GM19025 (cell line): ENCODE results near the gene SLC47A2.

ENCODE experiments used
- ATAC-seq: cut with Tn5 transposase; IDR thresholded peaks from one replicate; pipeline ENCODE4 v1.9.1; 2021; ENCODE audit warnings: mild to moderate bottlenecking, low read depth, moderate library complexity; ENCODE audit not compliant: unreplicated experiment

Gene SLC47A2

DNA sequence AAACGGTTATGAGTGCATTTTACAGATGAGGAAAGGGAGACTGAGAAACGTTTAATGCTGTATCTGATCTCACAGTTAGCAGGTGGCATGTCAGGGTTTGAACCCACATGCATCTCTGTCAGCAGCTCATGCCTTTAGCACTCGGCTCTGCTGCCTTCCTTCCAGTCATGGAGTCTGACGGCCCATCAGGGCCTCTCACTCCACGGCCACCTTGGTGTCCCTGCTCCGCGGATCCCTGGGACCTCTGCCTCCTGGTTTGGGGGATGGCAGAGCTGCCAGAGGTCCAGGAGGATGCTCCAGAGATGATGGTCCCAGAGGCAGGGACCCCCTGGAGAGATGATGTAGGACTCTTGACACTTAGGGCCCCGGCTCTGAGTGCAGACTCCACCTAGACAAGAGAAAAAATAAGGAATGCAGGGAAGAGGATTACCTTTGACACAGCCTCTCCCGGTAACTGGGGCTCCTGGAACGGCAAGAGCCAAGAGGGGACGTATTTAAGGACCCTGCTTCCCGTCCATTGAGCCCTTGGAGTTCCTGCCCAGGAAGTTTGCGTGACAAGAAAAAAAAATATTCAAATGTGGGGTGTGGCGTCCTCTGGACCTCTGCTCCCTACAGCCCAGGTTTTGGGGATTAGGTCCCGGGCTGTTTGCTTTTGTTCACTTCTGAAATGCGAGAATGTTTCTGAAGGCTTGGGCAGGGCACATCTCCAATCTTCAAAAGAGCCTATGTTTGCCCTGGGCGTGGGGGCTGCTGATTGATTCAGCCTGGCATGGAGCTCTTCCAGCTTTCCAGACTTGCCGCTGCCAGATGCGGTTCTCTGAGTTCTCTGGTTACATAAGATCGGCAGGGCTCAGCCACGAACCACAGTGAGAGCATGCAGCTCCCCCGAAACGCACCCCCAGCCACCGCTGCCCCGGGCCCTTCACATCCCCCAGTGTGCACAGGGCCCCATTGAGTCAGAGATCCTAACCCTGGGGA, 31.7 kb upstream of the SLC47A2 start, which contains the start of gene ALDH3A1:
ALDH3A1 (minus strand) TSS at position 470 of the 978 bp plus-strand sequence. CDS start 3,169 bp downstream, outside the sequence.
- ATAC-seq: no peak

DNA sequence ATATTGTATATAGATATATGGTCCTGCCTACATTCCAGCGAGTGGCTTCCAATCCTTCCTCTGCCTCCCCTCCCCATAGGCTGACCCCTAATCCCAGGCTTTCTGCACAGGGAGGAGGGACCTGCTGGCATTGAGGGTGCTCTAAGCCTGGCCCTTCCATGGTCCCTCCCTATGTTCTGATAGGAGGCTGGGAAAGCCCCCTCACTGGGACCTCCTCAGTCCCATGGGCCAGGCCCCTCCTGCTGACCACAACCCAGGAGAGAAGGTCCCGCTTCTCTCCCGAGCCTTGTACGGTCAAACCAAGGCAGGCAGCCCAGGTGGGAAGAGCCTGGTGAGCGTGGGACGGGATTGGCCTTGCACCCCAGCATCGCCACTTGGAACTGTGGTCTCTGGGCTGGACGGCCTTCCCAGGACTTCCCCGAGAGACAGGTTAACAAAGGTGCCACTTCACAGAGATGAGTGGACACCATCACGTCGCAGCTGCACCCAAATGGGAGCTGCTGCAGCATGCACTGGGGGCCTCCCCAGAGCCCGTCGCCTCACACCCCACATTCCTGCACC, 30.9 kb upstream of the SLC47A2 start:
- ATAC-seq: no peak

DNA sequence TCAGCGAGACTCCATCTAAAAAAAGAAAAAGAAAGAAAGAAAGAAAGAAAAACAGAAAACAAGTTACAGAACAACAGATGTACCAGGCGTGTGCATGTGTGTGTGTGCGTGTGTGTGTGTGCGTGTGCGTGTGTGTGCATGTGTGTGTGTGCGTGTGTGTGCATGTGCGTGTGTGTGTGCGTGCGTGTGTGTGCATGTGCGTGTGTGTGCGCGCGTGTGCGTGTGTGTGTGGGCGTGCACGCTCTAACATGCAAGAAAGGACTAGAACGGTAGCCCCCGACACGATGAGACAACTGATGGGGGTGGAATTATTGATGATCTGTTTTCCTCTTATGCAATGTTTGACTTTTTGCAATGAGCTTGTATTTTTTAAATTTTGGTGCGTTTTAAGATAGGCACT, 30.1 kb upstream of the SLC47A2 start:
- ATAC-seq: no peak

DNA sequence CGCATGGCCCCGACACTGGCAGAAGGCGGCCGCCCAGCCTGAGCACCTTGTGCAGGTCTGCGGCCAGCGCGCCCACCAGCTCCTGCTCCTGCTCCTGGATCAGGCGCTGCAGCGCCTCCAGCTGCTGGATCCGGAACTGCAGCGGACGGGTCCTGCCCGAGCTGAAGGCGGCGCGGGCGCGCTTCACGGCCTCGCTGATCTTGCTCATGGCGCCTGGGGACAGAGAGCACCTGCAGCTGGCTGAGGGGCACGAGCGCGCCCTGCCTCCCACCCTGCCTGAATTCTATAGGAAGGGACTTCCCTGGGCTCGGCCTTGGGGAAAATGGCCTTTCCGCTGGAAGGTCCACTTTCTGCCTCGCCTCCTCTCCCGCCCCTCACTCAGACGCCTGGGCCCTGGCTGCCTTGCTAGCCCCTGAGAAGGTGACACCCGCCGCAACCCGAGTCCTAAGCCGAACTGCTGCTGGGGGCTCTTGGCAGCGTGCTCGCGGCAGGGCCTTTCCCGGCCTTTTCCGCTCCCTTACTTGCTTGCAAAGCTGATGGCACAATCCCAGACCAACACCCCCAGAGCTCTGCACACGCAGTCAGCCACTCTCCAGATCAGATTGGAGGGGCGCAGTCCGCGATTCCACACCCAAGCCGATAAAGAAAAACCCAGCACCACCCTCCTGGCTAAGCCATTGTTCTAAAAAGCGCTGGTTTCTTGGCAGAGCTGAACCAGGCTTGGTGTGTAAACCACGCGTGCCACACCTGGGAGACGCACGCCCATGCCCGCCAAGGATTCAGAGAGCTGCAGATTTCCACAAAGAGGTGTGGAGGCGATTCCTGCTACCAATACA, 28.8 kb upstream of the SLC47A2 start:
- ATAC-seq: no peak

DNA sequence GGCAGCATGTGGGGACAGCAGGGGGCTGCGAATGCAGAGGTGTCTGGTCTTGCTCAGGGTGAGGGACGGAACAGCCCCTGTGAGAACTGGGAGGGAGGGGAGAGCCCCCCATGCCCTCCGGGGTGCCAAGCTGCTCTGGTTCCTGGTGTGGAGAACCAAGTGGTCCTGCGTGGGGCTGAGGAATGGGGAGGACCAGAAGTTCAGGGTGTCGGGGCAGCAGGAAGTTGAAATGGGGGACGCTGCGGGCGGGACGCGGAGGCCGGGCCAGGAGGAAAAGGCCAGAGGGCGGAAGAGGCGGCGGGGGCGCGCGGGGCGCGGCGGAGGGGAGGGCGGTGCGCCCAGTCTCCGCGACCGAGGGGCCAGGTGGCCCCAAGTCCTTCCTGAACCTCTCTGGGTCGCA, 28.1 kb upstream of the SLC47A2 start:
- ATAC-seq: no peak

DNA sequence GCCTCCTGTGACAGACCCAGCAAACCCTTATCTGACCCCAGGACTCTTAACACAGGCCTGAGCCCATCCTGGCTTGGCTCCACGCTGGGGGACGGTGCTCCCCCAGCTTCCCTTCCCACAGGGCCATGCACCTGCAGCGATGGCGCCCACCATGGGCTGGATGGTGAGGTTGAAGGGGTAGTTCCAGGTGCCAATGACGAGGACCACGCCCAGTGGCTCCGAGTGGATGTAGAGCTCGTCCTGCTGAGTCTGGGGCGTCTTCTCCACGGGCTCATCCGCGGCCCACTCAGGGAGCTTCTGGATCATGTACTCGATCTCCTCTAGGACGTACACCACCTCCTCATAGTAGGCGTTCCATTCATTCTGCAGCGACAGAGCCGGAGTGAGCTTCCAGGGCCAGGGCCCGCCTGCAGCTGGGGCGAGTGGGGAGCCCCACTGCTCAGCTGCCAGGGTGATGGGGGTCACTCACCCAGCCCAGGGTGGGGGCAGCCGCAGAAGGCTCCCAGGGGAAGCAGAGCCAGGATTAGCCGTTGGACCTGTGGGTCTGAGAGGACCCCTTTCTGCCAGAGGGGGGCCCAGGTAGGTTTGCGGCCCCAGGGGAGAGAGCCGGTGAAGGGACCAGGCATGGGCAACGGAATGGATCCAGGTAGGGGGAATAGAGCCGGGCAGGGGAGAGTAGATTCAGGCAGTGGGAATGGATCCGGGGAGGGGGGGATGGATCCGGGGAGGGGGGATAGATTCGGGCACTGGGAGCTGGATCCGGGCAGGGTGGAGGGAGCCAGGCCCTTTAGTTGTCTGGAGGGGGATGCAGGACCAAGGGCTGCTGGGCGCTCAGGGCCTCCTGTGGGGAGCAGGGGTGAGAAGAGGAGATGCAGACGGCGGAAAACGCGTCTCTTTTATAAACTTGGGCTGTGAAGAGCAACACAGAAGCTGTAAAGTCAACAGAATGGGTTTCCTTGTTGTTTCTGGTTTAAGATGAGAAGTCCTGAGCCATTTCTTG, 27.0 kb upstream of the SLC47A2 start:
- no peak for ATAC-seq

DNA sequence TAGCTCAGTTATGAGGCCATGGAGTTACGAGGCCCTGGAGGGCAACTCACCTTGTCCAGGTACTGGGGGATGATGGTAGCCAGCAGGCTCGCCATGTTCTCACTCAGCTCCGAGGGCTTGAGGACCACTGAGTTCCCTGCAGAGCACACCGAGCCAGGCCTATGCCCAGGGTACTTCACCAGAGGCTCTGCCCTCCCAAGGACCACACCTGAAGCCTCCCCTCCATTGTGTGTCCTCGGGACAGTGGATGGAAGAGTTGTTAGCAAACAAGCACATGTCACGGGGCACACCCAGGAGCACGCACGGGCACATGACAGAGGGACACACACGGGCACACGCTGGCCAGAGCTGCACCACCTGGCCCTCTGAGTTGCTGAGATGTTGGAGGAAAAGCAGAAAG, 26.1 kb upstream of the SLC47A2 start:
- no peak for ATAC-seq

DNA sequence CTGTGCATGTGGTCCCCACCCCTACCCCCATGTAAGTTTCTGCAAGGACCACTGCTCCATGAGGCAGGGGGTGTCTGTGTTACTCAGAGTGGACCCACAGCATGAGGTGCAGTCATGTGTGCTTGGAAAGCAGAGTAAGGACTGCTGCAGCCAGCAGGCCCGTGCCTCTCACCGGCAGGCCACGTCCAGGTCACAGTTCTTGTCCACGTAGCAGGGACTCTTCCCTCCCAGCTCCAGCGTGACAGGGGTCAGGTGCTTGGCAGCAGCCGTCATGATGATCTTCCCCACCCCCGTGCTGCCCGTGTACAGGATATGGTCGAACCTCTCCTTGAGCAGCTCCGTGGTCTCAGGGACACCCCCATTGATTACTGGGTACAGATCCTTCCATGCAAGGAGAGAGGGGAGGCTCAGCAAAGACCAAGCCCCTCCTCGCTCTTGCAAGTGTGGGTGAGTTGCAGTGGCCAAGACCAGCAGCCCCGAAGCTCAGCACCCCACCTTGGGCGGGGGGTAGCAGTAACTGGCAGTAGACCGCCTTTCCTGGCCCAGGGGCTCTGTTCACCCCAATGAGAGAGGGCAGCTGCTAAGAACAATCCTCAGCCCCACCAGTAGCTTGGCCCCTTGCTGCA, 25.6 kb upstream of the SLC47A2 start:
- ATAC-seq: no peak

DNA sequence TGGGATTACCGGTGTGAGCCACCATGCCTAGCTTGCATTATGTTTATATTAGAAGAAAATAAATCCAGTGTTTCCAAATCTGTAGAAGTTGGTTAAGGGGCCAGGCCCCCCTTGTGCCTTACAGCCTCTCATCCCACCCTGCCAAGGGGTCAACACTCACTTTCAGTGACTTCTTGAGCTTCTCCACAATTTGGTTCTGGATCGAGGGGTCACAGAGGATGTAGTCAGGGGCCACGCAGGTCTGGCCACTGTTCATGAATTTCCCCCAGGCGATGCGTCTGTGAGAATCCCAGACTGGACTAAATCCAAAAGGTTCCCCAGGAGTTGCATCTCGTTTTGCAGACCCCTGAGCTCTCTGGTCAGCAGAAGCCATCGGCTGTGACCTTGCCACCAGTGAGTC, 24.5 kb upstream of the SLC47A2 start:
- ATAC-seq: no peak

DNA sequence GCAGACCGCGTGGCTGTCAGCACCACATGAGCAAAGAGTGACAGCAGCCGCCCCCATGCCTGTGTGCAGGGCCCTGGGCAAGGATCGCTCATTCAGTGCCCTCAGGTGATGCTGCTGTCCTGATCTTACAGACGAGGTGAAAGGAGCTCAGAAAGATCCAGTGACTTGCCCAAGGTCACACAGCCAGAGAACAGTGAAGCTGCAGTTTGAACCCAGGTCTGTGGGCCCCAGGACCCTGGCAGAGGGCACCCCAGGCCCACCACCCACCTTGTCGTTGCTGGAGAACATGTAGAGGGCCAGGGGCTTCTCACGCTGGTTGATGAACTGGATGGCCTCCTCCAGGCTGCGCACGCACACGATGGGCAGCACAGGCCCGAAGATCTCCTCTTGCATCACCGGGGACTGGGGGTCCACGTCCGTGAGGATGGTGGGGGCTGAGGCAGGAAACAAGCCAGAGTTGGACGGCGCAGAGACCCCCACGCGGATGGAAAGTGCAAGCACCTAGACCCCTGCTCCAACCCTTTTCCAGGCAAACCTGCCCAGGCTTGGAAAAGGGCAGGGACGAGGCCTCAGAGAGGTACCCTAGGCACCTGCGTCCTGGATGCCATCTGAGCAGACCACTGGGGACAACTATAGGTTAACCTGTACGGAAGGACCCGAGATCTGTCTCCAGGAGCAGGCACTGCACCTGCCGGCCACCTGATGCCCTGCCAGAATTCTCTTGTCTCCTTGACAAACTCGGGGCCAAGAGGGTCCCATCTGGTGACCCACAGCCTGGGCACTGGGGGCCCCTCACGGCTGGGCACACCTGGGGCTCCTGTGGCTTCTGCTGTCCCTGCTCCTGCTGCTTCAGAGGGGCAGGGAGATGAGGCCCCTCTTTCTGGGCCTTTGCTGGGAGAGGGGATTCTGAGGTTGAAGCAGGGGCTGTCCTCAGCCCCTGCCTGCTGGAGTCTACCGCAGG, 23.1 kb upstream of the SLC47A2 start:
- ATAC-seq: no peak

DNA sequence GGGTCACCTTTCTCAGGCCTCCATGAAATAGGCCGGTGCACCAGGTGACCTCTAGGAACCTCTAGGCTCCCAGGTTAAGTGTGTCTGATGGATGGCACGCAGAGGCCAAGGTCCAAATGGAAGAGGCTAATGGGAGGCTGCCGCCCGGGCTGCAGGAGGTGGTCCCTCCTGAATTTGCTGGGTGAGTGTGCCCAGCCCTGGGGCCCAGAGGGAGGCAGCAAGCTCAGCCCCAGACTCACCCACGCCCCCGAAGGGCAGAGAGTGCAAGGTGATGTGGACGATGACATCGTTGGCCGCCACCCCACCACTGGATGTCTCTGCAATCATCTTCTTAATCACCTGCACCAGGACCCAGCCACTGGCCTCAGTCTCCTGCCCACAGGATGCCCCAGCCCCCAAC, 22.4 kb upstream of the SLC47A2 start:
- ATAC-seq: no peak

DNA sequence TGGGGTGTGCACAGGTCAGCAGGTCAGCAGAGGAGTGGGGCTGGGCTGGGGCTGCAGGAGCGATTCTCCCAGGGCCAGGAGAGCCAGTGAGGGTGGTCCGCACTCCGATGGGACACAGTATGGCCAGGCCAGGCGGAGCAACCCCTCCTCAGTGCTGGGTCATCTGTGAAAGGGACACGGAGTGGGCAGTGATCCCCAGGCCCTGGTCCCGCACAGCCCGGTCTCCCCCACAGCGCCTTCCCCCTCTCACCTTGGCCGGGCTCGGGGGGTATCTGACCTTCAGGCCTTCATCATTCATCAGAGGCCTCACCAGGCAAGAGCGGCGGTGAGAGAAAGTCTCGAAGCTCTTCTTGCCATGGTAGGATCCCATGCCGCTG, 21.7 kb upstream of the SLC47A2 start:
- ATAC-seq: no peak

DNA sequence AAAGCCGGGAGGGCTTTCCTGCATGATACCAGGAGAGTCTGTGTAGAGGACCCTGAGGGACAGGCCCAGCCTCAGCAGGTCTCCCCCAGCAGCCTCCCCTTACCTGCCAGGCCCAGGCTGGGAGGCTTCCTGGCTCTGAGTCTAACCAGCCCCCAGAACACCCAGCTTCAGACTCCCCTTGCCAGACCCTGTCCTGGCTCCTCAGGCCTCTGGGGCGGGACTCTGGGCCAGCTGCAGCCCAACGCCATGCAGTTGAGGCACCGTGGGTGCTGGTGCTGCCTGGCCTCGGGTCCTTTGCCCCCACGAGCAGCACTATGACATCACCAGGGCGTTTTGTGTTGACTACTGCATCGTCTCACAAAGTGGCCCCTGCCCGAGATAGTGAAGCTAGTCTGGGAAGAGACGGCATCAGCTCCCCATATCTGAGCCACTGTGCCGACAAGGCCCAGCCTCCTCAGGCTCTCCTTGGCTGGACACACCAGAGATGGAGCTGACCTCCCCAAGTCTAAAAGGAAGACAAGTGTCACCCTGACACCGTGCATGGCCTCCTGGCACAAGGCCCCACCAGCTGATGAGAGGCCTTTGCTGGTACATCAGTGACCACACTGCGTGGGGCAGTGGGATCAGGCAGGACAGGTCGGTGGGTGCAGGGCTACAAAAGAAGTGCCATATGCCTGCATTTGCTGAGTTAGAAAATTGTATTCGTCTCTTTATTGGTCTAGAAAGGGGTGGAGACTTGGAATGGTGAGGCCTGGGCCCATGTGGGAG, 21.1 kb upstream of the SLC47A2 start:
- ATAC-seq: no peak

DNA sequence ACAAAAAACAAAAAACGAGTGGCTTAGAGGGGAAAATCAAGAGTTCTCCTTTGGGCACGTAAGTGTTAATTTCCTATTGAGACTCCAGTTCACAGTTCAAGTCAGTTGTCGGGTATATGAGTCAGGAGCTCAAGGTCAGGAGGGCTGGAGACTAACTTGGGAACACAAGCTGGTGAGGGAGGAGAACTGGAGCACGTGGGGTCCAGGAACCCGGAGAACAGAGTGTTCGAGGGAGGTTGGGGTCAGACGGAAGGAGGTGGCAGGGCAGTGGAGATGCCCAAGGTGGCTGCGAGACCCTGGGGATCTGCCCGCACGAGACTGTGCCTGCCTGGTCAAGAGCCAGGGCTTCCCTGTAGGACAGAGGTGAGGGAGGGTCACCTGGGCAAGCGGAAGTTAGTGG, 19.7 kb upstream of the SLC47A2 start:
- ATAC-seq: no peak

DNA sequence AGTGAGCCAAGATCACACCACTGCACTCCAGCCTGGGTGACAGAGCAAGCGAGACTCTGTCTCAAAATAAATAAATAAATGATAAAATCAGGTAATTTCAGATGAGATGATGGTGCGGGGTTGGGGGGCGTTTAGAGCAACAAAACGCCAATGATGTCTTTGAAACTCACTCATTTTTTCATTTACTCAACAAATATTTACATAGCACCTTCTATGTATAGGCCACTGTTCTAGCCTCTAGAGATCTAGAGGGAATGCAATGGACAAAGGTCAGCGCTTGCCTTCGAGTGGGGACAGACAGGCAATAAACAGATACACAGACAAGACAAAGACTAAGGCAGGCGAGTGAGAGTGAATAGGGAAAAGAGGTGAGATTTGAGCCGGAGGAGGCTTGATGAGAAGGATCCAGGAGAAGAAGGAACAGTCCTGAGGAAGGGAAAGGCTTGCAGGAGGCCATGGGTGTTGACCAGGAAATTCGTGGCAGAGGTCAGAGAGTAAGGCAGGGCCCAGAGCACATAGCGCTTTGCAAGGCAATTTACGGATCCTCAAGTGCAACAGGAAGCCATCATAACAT, 17.7 kb upstream of the SLC47A2 start:
- ATAC-seq: no peak

DNA sequence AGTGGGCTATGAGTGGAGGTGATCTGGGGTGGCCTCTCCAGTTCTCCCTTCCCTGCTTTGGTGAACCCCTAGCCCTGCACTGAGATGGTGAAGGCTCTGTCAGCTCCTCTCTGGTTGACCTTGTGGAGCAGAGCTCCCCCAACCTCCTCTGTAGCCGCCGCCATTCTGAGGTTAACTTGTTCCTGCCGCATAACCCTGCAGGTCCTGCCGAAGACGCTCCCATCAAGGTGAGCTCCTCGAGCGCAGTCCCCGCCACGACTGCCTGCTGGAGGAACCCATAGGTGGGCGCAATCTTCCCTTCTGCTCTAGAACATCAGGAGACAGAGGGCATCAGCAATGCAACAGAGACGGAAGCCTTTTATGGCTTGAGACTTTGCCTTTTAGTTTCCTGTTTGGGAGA, 15.2 kb upstream of the SLC47A2 start:
- ATAC-seq: no peak

DNA sequence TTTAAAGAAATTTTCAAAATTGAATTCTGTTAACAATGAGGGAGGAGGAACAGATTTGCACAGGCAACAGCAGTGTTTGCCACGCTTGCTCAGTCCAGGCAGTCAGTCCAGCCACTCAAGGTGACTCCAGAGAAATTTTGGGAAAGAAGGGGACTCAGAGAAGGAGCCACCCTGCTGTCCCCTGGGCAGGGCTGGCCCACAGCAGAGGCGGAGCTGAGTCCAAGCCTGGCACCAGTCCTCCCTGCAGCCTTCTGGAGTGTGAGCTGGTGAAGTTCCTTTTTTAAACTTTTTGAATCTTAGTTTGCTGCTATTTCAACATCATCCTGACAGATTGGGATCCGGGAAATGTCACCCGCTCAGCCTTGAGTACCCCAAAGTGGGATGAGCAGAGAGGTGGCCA, 14.5 kb upstream of the SLC47A2 start:
- ATAC-seq: no peak
